B cell (primary cell): ENCODE results near the gene WDFY4.

Source experiments
- EZH2 ChIP-seq: IDR thresholded peaks from 2 replicates; pipeline ENCODE4 v1.6.1; 2012; ENCODE audit warnings: borderline replicate concordance, low read depth, mild to moderate bottlenecking, moderate library complexity, low read length; ENCODE audit not compliant: insufficient read depth, poor library complexity, severe bottlenecking
- TF ChIP-seq, protein P1 (sequence below): fragments of 200-600 bp; IDR thresholded peaks from one replicate; pipeline ENCODE4 v1.8.0; 2022; ENCODE audit warnings: antibody characterized with exemption, mild to moderate bottlenecking

DNA sequence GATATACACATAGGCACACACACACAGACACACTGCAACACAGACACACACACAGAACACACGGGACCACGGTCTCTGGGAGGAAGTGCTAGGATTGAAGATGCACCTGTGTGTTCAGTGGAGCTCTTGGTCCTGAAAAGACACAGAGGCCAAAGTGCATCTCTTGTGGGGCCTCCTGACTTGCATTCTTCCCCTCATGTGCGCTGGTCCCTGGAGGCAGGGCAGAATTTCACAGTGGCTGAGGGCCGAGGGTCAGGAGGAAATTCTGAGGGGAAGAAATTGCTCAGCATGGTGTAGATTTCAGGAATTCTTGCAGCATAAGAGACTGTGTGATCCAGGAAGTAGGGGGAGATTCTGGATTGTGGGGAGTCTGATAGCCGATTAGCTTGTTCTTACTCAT, 35.9 kb downstream of the WDFY4 start:
- TF ChIP-seq, protein P1, sequence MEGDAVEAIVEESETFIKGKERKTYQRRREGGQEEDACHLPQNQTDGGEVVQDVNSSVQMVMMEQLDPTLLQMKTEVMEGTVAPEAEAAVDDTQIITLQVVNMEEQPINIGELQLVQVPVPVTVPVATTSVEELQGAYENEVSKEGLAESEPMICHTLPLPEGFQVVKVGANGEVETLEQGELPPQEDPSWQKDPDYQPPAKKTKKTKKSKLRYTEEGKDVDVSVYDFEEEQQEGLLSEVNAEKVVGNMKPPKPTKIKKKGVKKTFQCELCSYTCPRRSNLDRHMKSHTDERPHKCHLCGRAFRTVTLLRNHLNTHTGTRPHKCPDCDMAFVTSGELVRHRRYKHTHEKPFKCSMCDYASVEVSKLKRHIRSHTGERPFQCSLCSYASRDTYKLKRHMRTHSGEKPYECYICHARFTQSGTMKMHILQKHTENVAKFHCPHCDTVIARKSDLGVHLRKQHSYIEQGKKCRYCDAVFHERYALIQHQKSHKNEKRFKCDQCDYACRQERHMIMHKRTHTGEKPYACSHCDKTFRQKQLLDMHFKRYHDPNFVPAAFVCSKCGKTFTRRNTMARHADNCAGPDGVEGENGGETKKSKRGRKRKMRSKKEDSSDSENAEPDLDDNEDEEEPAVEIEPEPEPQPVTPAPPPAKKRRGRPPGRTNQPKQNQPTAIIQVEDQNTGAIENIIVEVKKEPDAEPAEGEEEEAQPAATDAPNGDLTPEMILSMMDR: no peak
- TF ChIP-seq EZH2: no peak
